ENCODE results near the gene SLC9A3.
"Not testable (repeated sequence)": the region's sequence is repeated elsewhere in the genome, so short reads cannot be mapped to it uniquely, and the experiment has no call there.

Gene SLC9A3

DNA sequence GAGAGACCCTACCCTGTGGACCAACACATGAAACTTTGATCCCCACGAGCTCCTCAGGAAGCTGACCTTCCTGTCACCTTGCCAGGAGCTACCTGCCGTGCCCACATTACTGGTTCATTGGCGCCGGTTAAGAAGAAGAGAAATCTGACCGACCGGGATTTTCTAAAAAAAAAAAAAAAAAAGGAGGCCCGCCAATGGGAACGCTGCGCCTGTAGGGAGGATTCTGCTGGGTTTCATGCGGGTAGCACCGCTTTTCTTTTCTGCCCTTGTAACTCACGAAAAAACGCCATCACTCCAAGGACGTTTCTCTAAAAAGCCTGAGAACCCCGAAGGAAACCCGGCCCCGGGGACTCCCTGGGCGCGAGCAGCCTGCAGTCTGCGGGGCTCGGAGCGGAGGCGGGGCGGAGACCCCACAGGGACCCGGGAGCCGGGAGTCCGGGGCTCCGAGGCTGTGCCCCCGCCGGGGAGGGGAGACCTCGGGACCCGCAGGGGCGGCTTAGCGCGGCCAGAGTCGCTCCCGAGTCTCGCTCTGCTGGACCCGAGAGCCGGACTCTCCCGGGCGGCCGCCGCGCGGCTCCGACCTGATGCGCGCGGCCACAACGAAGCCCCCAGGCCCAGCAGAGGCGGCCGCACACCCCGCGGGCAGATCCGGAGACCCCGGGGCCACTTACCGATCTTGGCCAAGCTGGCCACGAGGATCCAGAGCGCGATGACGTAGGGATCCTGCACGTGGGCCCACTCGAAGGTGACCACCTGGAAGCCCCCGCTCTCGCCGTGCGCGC lies 617 bp downstream of the SLC9A3 start:
- no peak for DNase-seq

DNA sequence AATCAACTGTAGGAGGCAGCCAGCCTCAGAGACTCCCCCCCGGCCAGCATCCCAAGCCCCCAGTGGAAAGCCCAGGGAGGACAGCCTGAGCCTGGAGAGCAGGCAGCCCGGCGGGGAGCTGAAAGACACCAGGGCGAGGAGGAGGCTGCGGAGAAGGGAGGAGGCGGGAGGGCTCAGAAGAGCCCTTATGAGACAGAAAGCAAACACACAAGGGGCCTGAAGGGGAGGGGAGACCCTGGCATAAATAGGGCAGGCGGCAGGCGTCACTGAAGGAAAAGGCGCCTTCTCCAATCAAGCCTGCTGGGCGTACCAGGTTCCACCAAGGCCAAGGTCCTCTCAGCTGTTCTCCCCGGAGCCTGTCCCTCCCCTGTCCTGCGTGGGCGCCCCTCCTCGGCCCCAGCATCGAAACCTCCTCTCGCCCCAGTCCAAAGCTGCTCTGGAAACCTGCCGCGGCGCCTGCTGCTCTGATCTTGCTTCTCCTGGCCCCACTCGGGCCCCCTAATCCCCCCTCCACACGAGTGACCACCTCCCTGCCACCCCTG lies 1.3 kb downstream of the SLC9A3 start:
- peak; percentile 95 for DNase-seq

DNA sequence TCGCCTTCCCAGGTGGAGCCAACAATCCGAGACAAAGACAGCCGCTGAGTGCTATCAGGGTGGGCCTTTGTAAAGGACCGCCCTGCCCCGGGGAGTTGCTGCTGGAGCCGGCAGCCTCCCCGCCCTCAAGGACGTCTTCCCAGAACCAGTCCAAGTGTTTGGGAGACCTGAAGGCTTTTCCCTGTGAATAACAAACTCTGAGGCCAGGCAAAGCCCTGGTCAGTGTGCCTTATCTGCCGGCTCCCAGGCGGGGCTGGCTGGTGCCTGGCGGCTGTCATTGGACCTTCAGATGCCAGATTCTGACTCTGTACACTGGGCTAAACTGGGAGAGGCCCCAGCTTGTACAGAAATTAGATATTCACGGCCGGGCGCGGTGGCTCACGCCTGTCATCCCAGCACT lies 2.1 kb downstream of the SLC9A3 start:
- no peak for DNase-seq

DNA sequence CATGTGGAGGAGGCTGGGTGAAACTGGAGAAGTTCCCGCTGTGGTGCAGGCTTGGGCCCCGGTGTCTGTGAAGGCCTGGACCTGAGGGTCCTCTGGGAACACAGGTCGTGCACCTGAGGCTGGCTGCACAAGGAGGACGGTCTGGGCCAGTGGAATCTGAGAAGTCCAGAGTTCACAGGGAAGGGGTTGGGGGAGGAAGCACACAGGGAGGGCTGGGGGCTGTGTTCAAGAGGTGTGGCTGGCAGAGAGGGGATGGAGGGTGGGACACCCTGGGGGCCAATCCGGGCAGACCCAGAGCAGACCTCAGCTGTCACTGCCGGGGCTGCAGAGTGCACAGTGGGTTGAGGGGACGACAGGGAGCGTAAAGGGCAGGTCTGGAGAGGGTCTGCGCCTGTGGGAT lies 2.6 kb downstream of the SLC9A3 start:
- DNase-seq: no peak

DNA sequence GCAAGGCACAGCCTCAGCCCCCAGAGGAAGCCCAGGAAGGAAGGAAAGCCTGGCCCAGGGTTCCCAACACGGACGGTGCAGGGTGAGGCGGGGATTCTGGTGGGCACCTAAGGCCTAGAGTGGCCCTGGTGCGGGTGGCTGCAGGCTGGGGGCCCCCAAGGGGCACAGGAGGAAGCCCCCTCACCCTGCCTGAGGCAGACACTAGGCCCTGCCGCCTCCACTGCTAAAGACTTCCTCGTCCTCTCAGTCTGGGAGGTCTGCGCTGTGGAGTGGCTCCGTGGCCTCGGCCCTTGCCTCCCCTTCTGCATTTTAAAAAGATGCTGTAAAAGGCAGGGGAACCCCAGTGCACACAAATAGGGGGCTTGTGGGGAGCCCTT lies 3.4 kb downstream of the SLC9A3 start:
- DNase-seq: no peak

DNA sequence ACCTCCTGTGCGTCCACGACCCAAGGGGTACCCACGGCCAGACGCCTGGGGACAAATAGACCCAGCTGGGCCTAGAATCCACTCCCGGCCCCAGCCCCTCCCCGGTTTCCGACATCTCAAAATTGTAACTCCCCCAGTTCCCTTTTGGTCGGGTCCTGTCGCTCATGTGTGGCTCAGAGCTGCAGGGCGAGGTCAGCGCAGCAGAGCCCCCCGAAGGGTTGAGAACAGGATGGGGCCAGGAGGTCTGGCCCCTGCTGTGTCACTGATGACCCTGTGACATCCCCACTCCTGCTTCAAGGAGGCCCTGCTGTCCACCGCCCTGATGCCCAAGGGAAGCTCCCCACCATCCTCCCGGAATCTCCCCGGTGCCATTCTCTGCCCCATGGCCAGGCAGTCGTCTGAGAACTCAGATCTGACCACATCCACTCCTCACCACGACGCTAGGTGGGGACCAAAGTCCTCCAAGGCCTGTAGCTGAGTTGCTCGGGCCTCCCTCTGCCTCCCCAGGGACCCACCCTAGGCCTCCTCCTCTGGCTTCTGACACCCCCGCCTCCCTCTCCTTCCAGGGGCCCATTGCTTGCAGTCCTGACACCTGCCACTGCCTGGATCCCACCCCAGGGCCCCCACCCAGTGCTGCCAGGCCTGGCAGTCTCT lies 3.9 kb downstream of the SLC9A3 start:
- no peak for DNase-seq

DNA sequence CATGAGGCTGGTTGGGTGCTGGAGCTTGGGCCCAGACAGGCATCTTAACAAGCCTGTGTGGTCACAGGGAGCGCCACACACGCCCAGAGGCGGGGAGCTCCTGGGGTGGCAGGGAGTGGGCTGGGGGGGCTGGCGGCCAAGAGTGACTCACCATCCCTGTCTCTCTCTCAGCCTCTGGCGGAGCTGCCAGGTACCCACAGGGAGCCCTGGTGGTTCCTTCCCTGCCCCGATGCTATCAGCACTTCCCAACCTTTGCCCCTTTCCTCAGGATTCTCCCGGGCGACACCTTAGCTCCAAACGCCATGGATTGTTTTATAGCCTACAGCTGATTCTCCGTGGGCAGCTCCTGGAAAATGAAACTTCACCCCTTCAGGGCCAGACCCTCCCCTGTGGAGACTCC lies 5.5 kb downstream of the SLC9A3 start:
- DNase-seq: no peak

DNA sequence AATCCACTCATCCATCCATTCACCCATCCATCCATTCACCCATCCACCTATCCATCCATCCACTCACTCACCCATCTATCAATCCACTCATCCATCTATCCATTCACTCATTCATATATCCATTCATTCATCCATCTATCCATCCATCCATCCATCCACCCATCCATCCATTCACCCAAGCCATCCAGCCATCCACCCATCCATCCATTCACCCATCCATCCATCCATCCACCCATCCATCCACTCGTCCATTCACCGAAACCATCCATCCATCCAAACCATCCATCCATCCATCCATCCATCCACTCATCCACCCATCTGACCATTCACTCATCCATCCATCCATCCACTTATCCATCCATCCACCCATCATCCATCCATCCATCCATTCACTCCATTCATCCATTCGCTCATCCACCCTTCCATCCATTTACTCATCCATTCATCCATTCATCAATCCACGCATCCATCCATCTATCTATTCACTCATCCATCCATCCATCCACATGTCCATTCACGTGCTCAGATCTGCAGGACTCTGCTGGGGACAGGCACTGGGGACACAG lies 6.6 kb downstream of the SLC9A3 start:
- no peak for DNase-seq

DNA sequence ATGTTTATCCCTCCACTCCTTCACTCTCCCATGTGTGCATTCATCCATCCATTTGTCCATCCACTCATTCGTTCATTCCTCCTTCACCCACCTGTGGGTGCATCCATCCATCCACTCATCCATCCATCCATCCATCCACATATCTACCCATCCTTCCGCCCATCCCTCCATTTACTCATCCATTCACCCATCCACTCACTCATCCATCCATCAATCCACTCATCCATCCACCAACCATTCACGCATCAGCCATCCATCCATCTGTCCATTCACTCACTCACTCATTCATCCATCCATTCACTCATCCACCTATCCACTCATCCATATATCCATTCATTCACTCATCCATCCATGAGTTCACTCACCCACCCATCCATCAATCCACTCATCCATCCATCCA lies 7.3 kb downstream of the SLC9A3 start:
- no peak for DNase-seq

DNA sequence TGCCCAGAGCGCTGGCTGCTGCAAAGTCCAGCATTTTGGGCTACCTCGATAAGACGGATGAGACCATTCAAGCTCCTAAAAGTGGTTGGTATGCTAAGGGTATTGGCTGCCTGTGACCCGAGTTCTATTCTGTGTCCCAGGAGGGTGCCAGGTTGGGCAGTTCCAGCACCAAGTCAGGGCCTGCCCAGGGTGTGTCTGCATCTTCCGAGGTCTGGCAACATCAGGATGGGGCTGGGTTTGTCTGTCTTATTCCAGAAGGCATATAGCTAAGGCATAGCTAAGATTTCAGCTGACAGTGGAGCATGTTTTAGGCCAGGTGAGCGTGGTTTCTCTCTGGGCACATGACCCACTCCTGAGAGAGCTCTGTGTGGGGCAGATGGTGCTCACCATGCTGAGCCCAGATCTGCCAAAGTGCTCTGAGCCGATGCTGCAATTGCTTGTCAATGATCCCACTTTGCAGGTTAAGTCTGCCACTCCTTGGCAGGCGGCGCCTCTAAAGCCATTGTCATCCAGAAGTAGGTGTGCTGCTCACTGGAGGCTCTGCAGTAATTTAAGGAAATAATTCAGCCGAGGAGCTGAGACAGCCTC lies 7.8 kb downstream of the SLC9A3 start:
- no peak for DNase-seq

DNA sequence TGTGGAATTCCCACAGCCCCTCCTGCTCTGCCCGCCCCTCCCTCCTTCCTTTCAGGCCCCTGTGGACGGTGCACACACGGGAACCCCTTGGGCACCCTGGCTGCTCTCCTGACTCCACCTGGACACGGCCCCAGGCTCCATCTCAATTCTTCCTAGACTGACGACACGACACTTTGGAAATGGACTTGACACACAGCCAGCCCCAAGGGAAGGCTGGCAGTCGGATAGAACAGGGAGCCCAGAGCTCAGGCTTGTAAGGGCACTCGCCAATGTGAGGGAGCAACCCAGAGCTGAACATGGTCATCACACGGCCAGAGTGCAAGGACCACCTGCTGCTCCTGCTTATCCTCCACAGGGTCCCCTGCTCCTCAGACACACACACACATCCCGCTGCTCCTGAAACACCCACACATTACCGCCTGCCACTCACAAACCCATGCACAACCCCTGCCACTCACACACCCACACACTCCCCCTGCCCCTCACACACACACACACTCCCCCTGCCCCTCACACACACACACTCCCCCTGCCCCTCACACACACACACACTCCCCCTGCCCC lies 8.9 kb downstream of the SLC9A3 start:
- no peak for DNase-seq

DNA sequence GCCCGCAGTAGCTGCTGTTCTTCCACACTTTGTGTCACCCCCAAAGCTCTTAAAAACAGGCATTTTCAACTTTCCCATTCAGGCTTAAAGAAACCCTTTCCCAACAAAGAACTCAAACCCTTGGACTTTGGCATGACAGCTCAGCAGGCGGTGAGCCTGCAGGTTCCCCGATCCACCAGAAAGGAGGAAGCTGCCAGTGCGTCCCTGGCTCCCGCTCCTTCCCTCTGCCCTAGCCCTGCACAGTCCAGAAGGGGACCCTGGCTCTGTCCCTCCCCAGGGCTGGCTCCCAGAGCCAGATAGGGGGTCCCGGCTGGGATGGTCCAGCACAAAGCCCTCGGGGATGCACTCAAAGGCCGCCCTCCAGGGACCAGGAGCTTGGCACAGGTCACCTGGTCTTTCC lies 9.6 kb downstream of the SLC9A3 start:
- DNase-seq: no peak

DNA sequence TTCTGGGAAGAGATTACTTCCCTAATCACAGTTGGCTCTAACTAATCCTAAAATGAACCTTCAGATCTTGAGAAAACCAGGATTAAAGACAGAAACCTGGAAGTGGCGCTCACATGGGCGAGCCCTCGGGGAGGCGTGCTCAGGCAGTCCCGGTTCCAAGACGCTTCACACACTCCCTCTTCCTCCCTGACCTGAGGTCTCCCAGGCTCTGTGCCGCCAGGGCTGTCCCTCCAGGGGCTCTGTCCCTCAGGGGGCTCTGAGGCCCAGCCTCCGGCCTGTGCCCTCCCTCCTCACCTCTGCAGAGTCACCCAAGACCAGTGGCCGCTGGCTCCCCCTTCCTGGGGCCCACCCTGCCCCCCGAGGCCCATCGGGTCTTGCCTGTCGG lies 10.2 kb downstream of the SLC9A3 start:
- DNase-seq: no peak

DNA sequence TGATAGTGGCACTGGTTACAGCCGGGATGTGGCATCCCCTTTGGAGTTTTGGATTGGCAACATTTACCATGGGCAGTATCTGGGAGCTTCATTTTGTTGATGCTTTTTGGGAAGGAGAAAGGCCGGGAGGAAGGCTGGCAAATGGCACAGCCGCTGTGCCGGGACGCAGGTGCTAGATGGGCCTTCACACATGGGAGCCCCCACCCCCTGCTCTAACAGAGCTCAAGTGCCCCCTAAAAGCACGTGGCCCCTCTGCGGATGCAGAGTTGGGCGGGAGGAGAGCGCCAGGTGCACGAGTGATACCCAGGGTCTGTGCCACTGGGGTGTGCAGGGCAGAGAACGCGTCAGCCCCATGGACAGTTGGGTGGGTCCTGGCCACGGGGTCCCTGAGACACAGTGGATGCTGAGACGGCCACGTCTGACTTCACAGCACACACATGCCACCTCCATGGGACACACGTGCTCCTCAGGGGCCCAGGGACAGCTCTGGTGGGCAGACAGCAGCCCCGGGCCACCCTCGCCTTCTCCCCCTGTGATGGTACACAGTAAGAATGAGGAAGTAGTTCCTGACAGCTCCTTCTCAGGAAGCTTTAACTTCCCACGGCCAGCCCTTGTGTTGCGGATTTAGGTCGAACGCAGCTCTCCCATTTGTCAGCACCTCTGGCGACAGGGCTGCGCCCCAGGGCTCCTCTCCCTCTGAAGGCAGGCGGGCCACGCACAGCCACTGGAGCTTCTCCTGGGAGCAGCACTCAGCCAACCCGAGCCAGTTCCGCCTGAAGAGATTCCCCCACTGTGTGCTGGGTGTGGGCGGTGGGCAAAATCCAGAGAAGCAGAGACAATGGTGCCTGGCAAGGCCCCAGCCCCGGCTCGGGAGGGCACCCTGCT lies 10.8 kb downstream of the SLC9A3 start:
- DNase-seq: no peak

DNA sequence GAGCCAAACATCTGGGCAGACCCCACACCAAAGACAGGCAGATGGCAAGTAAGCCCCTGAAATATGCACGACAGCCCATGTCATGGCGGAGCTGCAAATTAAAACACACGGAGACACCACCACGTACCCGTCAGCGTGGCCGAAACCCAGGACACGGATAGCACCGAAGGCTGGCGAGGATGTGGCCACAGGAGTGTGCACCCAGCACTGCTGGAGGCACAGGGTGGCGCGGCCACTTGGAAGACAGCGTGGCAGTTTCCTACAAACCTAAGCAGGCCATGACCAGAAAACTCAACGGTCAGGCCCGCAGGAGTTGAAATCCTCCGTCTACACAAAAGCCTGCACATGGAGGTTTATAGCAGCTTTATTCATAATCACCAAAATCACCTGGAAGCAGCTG lies 12.8 kb downstream of the SLC9A3 start:
- DNase-seq: no peak

DNA sequence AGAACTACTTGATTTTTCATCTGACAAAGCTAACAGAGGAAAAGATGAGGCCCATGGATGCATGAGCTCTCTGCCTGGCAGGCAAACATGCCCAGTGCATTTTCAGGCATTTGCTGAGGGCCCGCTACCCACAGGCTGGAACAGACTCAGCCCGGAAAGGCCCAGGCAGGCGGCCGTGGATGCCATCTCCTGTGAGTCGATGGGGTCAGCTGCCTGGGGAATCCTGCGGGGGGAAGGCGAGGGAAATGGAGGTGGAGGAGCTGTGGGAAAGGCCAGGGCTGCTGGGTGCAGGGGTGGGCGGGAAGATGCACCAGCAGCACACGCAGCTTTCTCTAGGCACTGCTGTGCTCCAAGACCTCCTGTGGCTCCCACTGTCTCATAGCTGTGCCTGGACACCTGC lies 13.7 kb downstream of the SLC9A3 start:
- DNase-seq: no peak

DNA sequence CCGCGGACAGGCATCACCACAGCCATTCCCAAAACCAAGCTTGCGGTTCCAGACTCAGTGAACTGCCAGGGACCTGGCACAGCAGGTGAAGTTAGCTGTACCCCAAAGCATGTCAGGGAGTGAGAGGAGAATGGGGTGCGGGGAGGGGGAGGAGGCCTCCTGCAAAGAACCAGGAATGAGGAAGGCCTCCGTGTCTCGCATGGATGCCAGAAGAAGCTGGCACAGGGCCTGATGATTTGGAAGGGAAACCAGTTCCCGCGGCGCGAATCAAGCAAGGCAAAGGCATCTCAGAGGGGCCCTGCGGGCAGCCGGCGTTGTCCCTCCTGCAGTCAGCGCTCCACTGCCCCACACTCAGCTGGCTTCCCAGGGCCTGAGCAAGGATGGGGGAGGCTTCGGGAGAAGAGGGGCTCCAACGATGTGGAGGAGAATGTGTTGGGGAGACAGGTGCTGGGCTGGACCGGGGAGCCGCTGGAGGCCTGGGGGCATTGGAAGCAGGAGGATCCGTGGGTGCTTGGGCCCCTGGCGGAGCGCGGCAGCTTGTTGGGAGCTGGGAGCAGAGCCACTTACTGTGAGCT lies 14.6 kb downstream of the SLC9A3 start:
- no peak for DNase-seq

DNA sequence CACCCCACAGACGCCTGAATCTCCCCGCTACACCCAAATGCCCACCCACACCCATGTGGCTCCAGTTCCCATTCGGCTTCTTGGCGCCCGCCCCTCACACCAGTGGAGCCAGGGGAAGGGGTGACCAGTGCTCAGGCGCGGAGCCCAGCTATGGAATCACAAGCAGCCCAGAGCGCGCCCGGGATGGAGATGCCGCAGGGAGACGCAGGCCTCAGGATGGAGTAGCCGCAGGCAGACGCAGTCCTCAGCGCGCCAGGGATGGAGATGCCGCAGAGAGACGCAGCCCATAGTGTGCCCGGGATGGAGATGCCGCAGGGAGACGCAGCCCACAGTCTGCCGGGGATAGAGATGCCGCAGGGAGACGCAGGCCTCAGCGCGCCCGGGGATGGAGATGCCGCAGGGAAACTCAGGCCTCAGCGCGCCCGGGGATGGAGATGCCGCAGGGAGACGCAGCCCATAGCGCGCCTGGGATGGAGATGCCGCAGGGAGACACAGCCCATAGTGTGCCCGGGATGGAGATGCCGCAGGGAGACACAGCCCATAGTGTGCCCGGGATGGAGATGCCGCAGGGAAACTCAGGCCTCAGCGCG lies 16.2 kb downstream of the SLC9A3 start:
- not testable (repeated sequence) for DNase-seq

DNA sequence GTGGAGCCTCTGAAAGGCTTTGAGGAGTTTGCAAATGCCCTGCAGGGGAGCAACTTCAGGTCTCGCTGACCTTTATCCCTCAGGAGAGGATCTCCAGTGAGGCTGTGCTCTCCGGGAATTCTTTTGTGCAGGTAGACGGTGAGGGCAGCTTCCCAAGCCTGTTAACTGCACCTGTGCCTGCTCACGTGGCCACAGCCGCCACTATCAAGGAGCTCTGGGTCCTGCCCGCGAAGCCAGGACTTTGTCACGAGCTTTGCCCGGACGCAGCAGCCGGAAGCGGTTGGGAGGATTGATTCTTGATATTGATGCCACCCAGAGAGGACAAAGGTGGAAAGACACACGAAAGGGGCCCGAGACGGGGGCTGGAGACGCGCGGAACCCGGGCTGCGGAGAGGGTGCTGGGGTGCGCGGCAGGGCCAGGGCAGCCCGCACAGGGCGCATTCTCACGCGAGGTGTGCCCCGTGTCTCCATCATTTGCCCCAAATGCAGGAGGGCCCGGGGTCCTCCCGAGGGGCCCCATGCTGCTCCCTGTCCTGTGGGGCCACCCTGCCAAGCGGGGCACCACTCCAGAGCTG lies 18.2 kb downstream of the SLC9A3 start:
- no peak for DNase-seq

DNA sequence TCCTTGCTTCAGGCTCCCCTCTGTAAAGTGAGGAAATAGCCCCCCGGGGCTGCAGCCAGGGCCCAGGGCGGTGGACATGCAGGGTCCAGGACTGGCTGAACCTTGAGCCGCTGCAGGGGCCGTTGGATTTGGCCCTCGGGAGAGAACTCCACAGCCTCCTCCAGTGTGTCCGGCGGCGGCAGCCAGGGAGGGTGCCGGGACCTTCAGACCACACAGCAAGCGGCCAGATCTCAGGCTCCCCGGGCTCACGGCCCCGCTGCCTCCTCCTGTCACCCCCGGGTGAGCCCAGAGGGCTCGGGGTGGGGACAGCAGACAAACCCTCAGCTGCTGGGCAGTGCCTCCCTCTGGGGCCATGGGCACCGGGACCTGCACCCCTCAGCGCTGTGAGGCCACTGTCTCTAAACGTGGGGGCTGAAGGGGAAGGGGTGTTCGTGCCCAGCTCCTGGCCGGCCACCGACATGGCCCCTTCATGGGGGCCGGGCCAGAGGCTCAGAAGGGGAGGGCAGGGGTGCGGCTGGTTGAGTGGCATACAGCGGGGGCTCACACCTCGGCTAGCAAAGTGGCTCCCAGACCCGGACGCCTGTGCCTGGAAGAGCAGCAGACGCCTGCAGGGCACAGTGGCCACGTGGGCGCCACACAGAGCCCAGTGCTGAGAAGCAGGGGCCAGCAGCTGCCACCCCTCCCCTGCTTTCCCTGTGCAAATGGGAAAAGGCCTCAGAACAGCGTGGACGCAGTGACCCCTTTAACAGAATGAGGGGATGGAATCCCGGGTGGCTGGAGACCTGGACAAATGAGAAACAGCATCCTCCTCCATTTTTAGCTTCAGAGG lies 19.7 kb downstream of the SLC9A3 start:
- DNase-seq: no peak

Data from NCI-H510A (cell line).